ENCODE data around the gene ROGDI. TPM values are rescaled to one million over a fixed set of nuclear protein-coding genes. Genes with fewer than 3 reads are reported as not detected.

The ROGDI gene
- total and polyA plus RNA-seq, 9 of the 15 experiments (the other 6 are each of a cell fraction or from before 2014, with no cell fraction given) = 0.97 to 37.3 (median 16.5) TPM

DNA sequence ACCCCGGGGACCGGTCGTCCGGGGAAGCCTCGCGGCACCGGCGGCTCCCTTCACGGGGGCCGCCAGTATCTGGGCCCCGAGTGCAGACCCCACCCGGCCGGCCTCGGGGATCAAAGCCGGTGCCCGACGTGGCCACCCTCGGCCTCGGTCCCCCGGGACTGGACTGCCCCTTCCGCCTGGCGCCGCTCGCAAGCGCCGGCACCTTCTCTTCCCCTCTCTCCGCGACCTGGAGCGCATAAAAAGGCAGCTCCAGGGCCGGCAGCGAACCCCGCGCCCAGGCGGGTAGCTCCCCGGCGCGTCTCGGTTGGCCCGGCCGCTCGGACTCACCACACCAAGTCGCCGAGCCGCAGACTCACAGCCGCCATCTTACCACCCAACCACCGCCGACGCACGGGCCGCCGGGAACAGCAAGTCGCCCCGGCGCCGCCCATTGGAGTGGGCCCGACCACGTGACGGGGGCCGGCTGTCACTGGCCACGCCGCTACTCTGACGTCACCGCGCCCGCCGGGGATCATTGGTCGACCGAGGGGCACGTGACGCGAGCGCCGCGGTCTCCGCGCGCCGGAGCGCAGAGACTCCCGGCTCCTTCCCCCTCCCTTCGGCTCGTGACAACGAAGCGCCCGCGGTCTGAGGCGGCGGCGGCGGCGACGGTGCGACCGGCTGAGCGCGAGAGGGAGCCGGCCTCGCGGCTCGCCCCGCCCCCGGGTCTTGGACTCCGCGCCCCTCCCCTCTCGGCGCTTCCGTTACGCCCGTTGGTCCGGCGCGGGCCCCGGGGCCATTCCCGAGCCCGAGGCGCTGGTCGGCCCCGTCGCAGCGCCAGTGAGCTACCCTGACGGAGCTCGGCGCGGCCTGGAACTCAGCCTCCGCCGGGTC is 44.7 kb upstream of the ROGDI start, which contains the start of the genes GLYR1 and UBN1 (continued):
- no peak for TF ChIP-seq ARID3A (IDR thresholded peaks at IDR 0.05; ENCODE audit: borderline replicate concordance, low read depth, low read length)
- TF ChIP-seq SREBF1 (IDR thresholded peaks at IDR 0.05; ENCODE audit: borderline replicate concordance, low read depth, low read length) = peak; percentile 73; the same call in 1 of the 2 replicates
- TF ChIP-seq PHF8 (IDR thresholded peaks at IDR 0.05; ENCODE audit: borderline replicate concordance, low read length) = peak; percentile 92; the same call in 1 of the 2 replicates
- TF ChIP-seq, protein P1, sequence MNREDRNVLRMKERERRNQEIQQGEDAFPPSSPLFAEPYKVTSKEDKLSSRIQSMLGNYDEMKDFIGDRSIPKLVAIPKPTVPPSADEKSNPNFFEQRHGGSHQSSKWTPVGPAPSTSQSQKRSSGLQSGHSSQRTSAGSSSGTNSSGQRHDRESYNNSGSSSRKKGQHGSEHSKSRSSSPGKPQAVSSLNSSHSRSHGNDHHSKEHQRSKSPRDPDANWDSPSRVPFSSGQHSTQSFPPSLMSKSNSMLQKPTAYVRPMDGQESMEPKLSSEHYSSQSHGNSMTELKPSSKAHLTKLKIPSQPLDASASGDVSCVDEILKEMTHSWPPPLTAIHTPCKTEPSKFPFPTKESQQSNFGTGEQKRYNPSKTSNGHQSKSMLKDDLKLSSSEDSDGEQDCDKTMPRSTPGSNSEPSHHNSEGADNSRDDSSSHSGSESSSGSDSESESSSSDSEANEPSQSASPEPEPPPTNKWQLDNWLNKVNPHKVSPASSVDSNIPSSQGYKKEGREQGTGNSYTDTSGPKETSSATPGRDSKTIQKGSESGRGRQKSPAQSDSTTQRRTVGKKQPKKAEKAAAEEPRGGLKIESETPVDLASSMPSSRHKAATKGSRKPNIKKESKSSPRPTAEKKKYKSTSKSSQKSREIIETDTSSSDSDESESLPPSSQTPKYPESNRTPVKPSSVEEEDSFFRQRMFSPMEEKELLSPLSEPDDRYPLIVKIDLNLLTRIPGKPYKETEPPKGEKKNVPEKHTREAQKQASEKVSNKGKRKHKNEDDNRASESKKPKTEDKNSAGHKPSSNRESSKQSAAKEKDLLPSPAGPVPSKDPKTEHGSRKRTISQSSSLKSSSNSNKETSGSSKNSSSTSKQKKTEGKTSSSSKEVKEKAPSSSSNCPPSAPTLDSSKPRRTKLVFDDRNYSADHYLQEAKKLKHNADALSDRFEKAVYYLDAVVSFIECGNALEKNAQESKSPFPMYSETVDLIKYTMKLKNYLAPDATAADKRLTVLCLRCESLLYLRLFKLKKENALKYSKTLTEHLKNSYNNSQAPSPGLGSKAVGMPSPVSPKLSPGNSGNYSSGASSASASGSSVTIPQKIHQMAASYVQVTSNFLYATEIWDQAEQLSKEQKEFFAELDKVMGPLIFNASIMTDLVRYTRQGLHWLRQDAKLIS (CRISPR knock-in tag; IDR thresholded peaks at IDR 0.05) = peak; percentile 78
- TF ChIP-seq EP300 (IDR thresholded peaks at IDR 0.05; ENCODE audit: low read length) = no peak
- TF ChIP-seq BACH1 (tag; IDR thresholded peaks at IDR 0.05) = no peak
- TF ChIP-seq YY1 (IDR thresholded peaks at IDR 0.05; ENCODE audit: borderline replicate concordance in 1 of 3, control insufficient read depth in 1 of 3, extremely low read depth in 1 of 3, insufficient read depth in 3 of 3, insufficient read length in 1 of 3, insufficient replicate concordance in 2 of 3, low read depth in 1 of 3, low read length in 2 of 3) = peak; percentile 83 to 97 (median 92)
- no peak for TF ChIP-seq NCOA1 (IDR thresholded peaks at IDR 0.05; ENCODE audit: low read depth)
- TF ChIP-seq ZFP36 (IDR thresholded peaks at IDR 0.05; ENCODE audit: low read depth, low read length, partially characterized antibody) = no peak
- no peak for TF ChIP-seq RBM39 (optimal IDR thresholded peaks at IDR 0.05; ENCODE audit: low read depth, low read length)
- TF ChIP-seq MYBL2 (IDR thresholded peaks at IDR 0.05; ENCODE audit: low read depth) = no peak
- TF ChIP-seq MYBL2 (CRISPR knock-in tag; IDR thresholded peaks at IDR 0.05; ENCODE audit: borderline replicate concordance) = no peak
- no peak for TF ChIP-seq SIX5 (IDR thresholded peaks at IDR 0.05; ENCODE audit: borderline replicate concordance in 1 of 2, insufficient read depth in 1 of 2, low read depth in 1 of 2, low read length in 2 of 2)
- TF ChIP-seq, protein P2, sequence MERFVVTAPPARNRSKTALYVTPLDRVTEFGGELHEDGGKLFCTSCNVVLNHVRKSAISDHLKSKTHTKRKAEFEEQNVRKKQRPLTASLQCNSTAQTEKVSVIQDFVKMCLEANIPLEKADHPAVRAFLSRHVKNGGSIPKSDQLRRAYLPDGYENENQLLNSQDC (CRISPR knock-in tag; IDR thresholded peaks at IDR 0.05) = 0 out of 2 replicates have a peak, but pooled peaks have one; percentile 27
- TF ChIP-seq ZNF76 (CRISPR knock-in tag; IDR thresholded peaks at IDR 0.05; ENCODE audit: borderline replicate concordance) = no peak
- peak; percentile 95 for TF ChIP-seq CREB1 (IDR thresholded peaks at IDR 0.05)
- peak; percentile 97 for TF ChIP-seq CREB1 (CRISPR knock-in tag; IDR thresholded peaks at IDR 0.05)
- TF ChIP-seq PHB (CRISPR knock-in tag; IDR thresholded peaks at IDR 0.05) = 0 out of 2 replicates have a peak, but pooled peaks have one; percentile 71
- peak; percentile 82 for TF ChIP-seq KDM5B (IDR thresholded peaks at IDR 0.05; ENCODE audit: insufficient replicate concordance, low read depth, low read length)
- no peak; the same call in 1 of the 2 replicates for TF ChIP-seq NR4A1 (CRISPR knock-in tag; IDR thresholded peaks at IDR 0.05)
- TF ChIP-seq NR4A1 (tag; IDR thresholded peaks at IDR 0.05) = no peak
- TF ChIP-seq BCOR (IDR thresholded peaks at IDR 0.05) = no peak

Data from K562 (cell line).